OCI-LY7 (cell line): ENCODE data around the gene CAPSL. TPM values are rescaled to one million over a fixed set of nuclear protein-coding genes. Genes with fewer than 3 reads are reported as not detected.

Experiments
- BruUV-seq: library from RNA; stranded (reverse); fragments of 400-500 nt; replicated peaks from 2 replicates; lab custom pipeline; 2021; lab: Mats Ljungman, UMichigan
- CTCF ChIA-PET: fragments of 300-600 bp; sonication (Branson Sonifier 250); formaldehyde crosslinking; loops from one replicate; lab custom pipeline; 2022; ENCODE audit warnings: antibody characterized with exemption; ENCODE audit not compliant: unreplicated experiment; lab: Charles Lee
- POLR2A ChIA-PET: fragments of 300-600 bp; sonication (Branson Sonifier 250); formaldehyde crosslinking; loops from one replicate; lab custom pipeline; 2022; ENCODE audit warnings: antibody characterized with exemption; lab: Charles Lee
- DNase-seq: peaks from one replicate; pipeline ENCODE4 v3.0.0-alpha.2; 2015; ENCODE audit warnings: low spot score
- H2AFZ ChIP-seq: fragments of 200-600 bp; sonication (generic), shearing (Covaris generic); 2 replicates; pipeline ENCODE4 v1.6.1; 2014; ENCODE audit warnings: mild to moderate bottlenecking, antibody characterized with exemption, low read length, moderate library complexity
- H3K27ac ChIP-seq: fragments of 200-600 bp; sonication (generic); 2 replicates; pipeline ENCODE4 v1.5.1; 2014; ENCODE audit warnings: mixed run types, low read depth, mild to moderate bottlenecking, moderate library complexity, low read length, inconsistent platforms; ENCODE audit not compliant: poor library complexity, severe bottlenecking
- H3K36me3 ChIP-seq: fragments of 200-600 bp; sonication (generic); 2 replicates; pipeline ENCODE4 v1.6.1; 2014; ENCODE audit warnings: mild to moderate bottlenecking, antibody characterized with exemption, low read length, moderate library complexity, mixed read lengths; ENCODE audit not compliant: insufficient read depth
- H3K4me1 ChIP-seq: fragments of 200-600 bp; sonication (generic); 2 replicates; pipeline ENCODE4 v1.5.1; 2014; ENCODE audit warnings: mild to moderate bottlenecking, low read length; ENCODE audit not compliant: insufficient read depth, poor library complexity, severe bottlenecking
- H3K4me2 ChIP-seq: fragments of 200-600 bp; sonication (generic); 2 replicates; pipeline ENCODE4 v1.6.1; 2014; ENCODE audit warnings: mild to moderate bottlenecking, low read length
- H3K4me3 ChIP-seq: fragments of 200-600 bp; sonication (generic); 2 replicates; pipeline ENCODE4 v1.5.1; 2014; ENCODE audit warnings: mild to moderate bottlenecking, low read depth, low read length; ENCODE audit not compliant: poor library complexity, severe bottlenecking
- H3K79me2 ChIP-seq: fragments of 200-600 bp; sonication (generic); 2 replicates; pipeline ENCODE4 v1.6.1; 2016; ENCODE audit warnings: low read depth, mild to moderate bottlenecking, low read length, moderate library complexity, mixed read lengths; ENCODE audit not compliant: insufficient read depth
- H3K9me2 ChIP-seq: fragments of 200-600 bp; sonication (generic); 2 replicates; pipeline ENCODE4 v1.6.1; 2016; ENCODE audit warnings: mild to moderate bottlenecking, low read length, mixed read lengths; ENCODE audit not compliant: insufficient read depth
- H3K9me3 ChIP-seq: fragments of 200-600 bp; sonication (generic); 2 replicates; pipeline ENCODE4 v1.6.1; 2014; ENCODE audit warnings: mild to moderate bottlenecking, mixed run types, low read length, mixed read lengths
- H4K20me1 ChIP-seq: fragments of 200-600 bp; sonication (generic); 2 replicates; pipeline ENCODE4 v1.6.1; 2014; ENCODE audit warnings: mild to moderate bottlenecking, antibody characterized with exemption, low read length, moderate library complexity, mixed read lengths; ENCODE audit not compliant: insufficient read depth
- EZH2phosphoT487 ChIP-seq: fragments of 200-600 bp; sonication (generic); IDR thresholded peaks from 2 replicates; pipeline ENCODE4 v1.6.1; 2018; ENCODE audit warnings: low read depth, borderline replicate concordance, mild to moderate bottlenecking, mixed run types, antibody characterized with exemption, low read length, moderate library complexity, mixed read lengths
- intact Hi-C: fragments of 100-400 bp; cut with micrococcal nuclease; formaldehyde crosslinking; loops from one replicate; pipeline ENCODE4 v1.10.0; 2022; ENCODE audit not compliant: unreplicated experiment
- total RNA-seq, 2 experiments: library from RNA; depleted of rRNA in 1 of 2; stranded (reverse); fragments of >200 nt in 1 of 2; shearing (Covaris generic) in 1 of 2; gene quantifications; 2 replicates each; pipeline ENCODE4 v1.2.3, GENCODE V29; 2014 to 2022
- TF ChIP-seq, protein P1 (sequence below): fragments of 200-600 bp; sonication (generic); conservative IDR thresholded peaks from 2 replicates; pipeline ENCODE4 v1.5.1; 2014; ENCODE audit warnings: mild to moderate bottlenecking, antibody characterized with exemption, low read length, moderate library complexity, mixed read lengths

CAPSL gene
- total RNA-seq, 2 experiments from 2014 or later = 4.7 TPM; not detected in 1

DNA sequence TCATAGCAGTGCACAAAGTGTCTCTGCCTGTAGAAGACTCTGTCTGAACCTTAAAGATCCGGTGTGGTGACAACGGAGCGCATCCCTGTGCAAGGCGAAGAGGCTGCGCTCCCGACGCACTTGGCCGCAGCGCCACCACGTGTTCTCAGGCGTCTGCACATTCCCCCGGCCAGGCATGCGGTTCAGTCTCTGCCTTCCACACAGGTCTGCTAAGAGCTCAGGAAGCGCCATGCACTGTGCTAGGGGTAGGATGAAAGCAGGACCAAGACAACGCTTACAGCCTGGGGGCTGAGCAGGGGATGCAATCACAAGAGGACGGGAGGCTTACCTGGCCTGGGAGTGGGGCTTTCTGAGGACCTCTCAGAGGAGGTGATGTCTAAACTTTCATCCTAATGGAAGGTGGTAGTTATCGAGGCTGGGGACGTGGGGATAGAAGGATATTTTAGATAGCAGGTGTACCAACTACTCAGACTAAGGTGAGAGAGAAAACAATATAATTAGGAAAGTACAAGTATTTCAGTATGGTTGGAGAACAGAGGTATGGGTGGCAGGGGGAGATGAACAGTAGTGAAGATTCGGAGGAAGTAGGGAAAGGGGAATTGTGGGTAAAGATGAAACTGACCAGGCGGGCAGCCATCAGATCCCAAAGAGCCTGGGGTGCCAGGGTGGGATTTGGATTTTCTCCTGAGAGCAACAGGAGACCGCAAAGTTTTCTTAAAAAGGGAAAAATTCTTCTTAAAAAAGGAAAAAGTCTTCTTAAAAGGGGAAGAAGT is 13.3 kb downstream of the CAPSL start:
- Histone ChIP-seq H3K4me3 (peak overlapping the region; percentile 17), H4K20me1 (no peaks in the 10 kb centered on the region), H3K27ac (peak overlapping the region; percentile 53), H2AFZ (peak overlapping the region; percentile 86), H3K4me2 (peak overlapping the region; percentile 60), H3K79me2 (no peaks in the 10 kb centered on the region), H3K9me3 (peaks cover 9% of the 10 kb centered on the region; the same call in 1 of the 2 replicates), H3K4me1 (peaks cover 46% of the 10 kb centered on the region), H3K9me2 (no peaks in the 10 kb centered on the region), H3K36me3 (peaks cover 4% of the 10 kb centered on the region; the same call in 1 of the 2 replicates)
- TF ChIP-seq, protein P1, sequence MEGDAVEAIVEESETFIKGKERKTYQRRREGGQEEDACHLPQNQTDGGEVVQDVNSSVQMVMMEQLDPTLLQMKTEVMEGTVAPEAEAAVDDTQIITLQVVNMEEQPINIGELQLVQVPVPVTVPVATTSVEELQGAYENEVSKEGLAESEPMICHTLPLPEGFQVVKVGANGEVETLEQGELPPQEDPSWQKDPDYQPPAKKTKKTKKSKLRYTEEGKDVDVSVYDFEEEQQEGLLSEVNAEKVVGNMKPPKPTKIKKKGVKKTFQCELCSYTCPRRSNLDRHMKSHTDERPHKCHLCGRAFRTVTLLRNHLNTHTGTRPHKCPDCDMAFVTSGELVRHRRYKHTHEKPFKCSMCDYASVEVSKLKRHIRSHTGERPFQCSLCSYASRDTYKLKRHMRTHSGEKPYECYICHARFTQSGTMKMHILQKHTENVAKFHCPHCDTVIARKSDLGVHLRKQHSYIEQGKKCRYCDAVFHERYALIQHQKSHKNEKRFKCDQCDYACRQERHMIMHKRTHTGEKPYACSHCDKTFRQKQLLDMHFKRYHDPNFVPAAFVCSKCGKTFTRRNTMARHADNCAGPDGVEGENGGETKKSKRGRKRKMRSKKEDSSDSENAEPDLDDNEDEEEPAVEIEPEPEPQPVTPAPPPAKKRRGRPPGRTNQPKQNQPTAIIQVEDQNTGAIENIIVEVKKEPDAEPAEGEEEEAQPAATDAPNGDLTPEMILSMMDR = peak; percentile 94
- no peak for TF ChIP-seq EZH2phosphoT487
- intact Hi-C loops = loop anchor here (1.0 to 5.0 kb wide), 3 partner anchors 41 to 208 kb away; no protein-coding TSS in a partner anchor
- peak; percentile 97 for DNase-seq
- BruUV-seq = no TSS peak
- ChIA-PET CTCF (interaction anchor here (0.6 to 4.0 kb wide), 11 partner anchors 9 to 276 kb away, joined by 3 to 31 read pairs (median 4); no protein-coding TSS in a partner anchor), POLR2A (interaction anchor here (1.0 to 1.9 kb wide), 4 partner anchors 143 to 149 kb away, joined by 3 to 11 read pairs (median 7); no protein-coding TSS in a partner anchor)

DNA sequence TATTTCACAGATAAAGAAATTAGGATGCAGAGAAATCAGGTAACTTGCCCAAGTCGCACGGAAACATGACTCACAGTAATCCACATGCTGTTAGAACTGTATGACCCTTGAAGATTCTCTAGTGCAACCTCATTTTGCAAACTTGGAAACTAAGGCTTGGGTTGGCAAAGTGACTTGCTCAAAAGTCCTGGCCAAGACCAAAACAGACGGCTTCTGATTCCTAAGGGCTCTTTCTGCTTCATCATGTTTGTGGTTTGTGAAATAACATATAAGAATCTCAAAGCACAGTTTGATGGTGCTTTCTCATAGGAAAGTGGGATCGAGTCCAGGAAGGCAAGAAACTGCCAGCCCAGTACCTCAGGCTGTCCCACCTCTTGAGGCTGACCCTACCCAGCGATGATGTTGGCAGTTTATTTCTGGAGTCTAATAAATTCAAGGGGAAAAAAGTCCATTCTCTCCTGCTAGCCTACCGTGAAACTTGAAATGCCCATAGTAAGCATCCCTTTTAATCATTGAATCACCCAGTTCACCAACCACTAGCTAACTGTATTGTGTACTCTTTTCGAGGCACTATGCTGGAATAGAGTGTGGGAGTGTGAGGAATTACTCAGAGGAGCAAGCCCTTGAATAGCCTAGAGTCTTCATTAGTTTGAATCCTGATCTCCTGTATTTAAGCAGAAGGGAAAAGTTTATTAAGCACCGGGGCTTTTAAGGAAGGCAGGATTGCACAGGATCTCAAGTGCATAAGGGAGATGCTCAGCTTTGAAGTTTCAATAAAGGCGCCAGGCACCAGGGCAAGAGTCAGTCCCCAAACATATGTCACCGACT is 14.1 kb downstream of the CAPSL start:
- Histone ChIP-seq H3K27ac (peak overlapping the region; percentile 53), H3K4me1 (peaks cover 46% of the 10 kb centered on the region), H3K9me2 (no peaks in the 10 kb centered on the region), H4K20me1 (no peaks in the 10 kb centered on the region), H3K79me2 (no peaks in the 10 kb centered on the region), H3K9me3 (peaks cover 17% of the 10 kb centered on the region; the same call in 1 of the 2 replicates), H3K4me2 (peak overlapping the region; percentile 56), H3K4me3 (no peak overlapping the region), H2AFZ (peak overlapping the region; percentile 86), H3K36me3 (peaks cover 12% of the 10 kb centered on the region; the same call in 1 of the 2 replicates)
- TF ChIP-seq EZH2phosphoT487 = no peak
- TF ChIP-seq, protein P1 = no peak
- no TSS peak for BruUV-seq
- DNase-seq = no peak
- POLR2A ChIA-PET = interaction anchor here (0.5 to 1.9 kb wide), 9 partner anchors 22 to 231 kb away, joined by 3 to 11 read pairs (median 3); no protein-coding TSS in a partner anchor
- CTCF ChIA-PET = interaction anchor here (0.8 to 4.0 kb wide), 5 partner anchors 33 to 273 kb away, joined by 3 to 31 read pairs (median 7); no protein-coding TSS in a partner anchor
- intact Hi-C loops = no loop called here
